ENCODE data around the gene ENOX1. TPM values are rescaled to one million over a fixed set of nuclear protein-coding genes. Genes with fewer than 3 reads are reported as not detected.

ENOX1 gene
- total and polyA plus RNA-seq, 4 experiments from 2014 or later = not detected

DNA sequence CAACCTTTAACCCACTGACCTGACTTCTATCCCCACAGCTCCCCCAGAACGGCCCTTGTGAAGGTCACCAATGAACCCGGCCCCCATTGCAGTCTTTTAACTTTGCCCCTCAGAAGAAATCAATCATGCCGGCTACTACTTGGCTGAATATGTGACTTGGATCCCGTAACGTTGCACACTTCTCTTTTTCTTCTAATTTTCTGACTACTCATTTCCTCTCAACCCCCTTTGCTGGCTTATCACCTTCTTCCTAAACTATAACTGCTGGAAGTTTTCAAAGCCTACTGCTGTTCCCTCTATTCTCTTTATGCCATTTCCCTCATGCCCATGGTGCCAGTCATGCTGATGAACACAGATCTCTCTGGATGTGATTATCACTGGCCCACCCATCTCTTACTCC, 395.7 kb downstream of the ENOX1 start:
- POLR2A ChIA-PET (ENCODE audit: partially characterized antibody) = no interaction called here
- CTCF ChIA-PET (ENCODE audit: partially characterized antibody) = no interaction called here
- no peaks in the 10 kb centered on the region for H3K36me3 Mint-ChIP-seq
- Histone ChIP-seq H3K9me3 (ENCODE audit: control insufficient read depth in 1 of 2, low read length in 2 of 2) (no peaks in the 10 kb centered on the region), H3K36me3 (ENCODE audit: insufficient read depth, low read length) (no peaks in the 10 kb centered on the region), H3K27me3 (ENCODE audit: insufficient read depth, low read length) (no peaks in the 10 kb centered on the region), H3K27ac (ENCODE audit: low read depth, low read length) (no peak overlapping the region), H3K4me1 (ENCODE audit: insufficient read depth, low read length) (no peaks in the 10 kb centered on the region), H3K4me3 (ENCODE audit: low read length in 2 of 2) (no peak overlapping the region)
- no peak for DNase-seq
- intact Hi-C loops (cut with micrococcal nuclease) = no loop called here
- no peaks in the 10 kb centered on the region for H3K4me1 Mint-ChIP-seq
- H3K27me3 Mint-ChIP-seq = peaks cover 1 to 3% of the 10 kb centered on the region in 2 donors
- H3K27ac Mint-ChIP-seq = no peak overlapping the region
- no peak overlapping the region for H3K4me3 Mint-ChIP-seq
- H3K9me3 Mint-ChIP-seq = no peaks in the 10 kb centered on the region

DNA sequence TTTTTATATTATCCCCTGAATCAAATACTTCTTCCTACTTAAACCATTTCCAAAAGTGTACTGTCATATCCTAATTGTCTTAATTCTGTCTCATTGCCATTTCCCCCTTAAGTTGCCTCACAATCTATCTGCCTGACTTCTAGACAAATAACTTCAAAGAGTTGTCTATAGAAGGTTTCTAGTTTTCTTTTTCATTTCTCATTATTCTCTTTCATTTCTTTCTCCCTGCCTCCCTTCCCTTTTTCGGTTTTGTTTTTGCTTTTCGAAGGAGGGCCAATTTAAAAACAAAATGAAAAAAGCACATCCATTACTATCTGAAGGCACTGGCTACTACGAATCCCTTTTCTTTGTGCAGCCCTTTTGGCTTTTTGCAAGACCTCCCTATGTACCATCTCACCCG, 396.2 kb downstream of the ENOX1 start:
- Mint-ChIP-seq H3K27me3 (peaks cover 1 to 4% of the 10 kb centered on the region in 2 donors), H3K4me1 (no peaks in the 10 kb centered on the region), H3K36me3 (no peaks in the 10 kb centered on the region), H3K9me3 (no peaks in the 10 kb centered on the region), H3K27ac (no peak overlapping the region), H3K4me3 (no peak overlapping the region)
- H3K27me3 ChIP-seq (ENCODE audit: insufficient read depth, low read length) = no peaks in the 10 kb centered on the region
- no peak overlapping the region for H3K27ac ChIP-seq (ENCODE audit: low read depth, low read length)
- DNase-seq = no peak
- CTCF ChIA-PET (ENCODE audit: partially characterized antibody) = no interaction called here
- H3K36me3 ChIP-seq (ENCODE audit: insufficient read depth, low read length) = no peaks in the 10 kb centered on the region
- H3K4me1 ChIP-seq (ENCODE audit: insufficient read depth, low read length) = no peaks in the 10 kb centered on the region
- H3K9me3 ChIP-seq (ENCODE audit: control insufficient read depth in 1 of 2, low read length in 2 of 2) = no peaks in the 10 kb centered on the region
- intact Hi-C loops (cut with micrococcal nuclease) = no loop called here
- POLR2A ChIA-PET (ENCODE audit: partially characterized antibody) = no interaction called here
- no peak overlapping the region for H3K4me3 ChIP-seq (ENCODE audit: low read length in 2 of 2)

DNA sequence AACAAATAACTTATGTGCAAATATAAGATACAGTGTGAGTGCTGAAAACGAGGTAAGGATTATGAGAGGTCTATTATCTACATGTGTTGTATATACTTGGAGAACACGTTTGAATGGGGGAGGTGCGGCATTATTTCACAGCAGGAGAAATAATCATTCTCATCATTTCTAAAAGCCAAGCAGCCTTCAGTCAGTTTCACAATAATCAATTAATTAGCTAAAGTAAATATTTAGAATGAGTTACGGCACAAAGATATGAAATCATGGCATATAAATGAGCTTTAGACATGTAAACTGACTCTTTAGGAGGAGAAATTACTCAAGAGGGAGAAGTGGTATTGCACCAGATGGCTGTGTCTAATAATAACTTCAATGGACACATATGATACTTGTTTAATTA, 396.8 kb downstream of the ENOX1 start:
- Mint-ChIP-seq H3K4me1 (no peaks in the 10 kb centered on the region), H3K27ac (no peak overlapping the region), H3K36me3 (no peaks in the 10 kb centered on the region), H3K9me3 (no peaks in the 10 kb centered on the region), H3K4me3 (no peak overlapping the region), H3K27me3 (peaks cover 0 to 4% of the 10 kb centered on the region in 2 donors)
- no peak overlapping the region for H3K4me3 ChIP-seq (ENCODE audit: low read length in 2 of 2)
- H3K4me1 ChIP-seq (ENCODE audit: insufficient read depth, low read length) = no peaks in the 10 kb centered on the region
- intact Hi-C loops (cut with micrococcal nuclease) = no loop called here
- DNase-seq = no peak
- POLR2A ChIA-PET (ENCODE audit: partially characterized antibody) = no interaction called here
- CTCF ChIA-PET (ENCODE audit: partially characterized antibody) = no interaction called here
- H3K36me3 ChIP-seq (ENCODE audit: insufficient read depth, low read length) = no peaks in the 10 kb centered on the region
- H3K27ac ChIP-seq (ENCODE audit: low read depth, low read length) = no peak overlapping the region
- H3K9me3 ChIP-seq (ENCODE audit: control insufficient read depth in 1 of 2, low read length in 2 of 2) = no peaks in the 10 kb centered on the region
- H3K27me3 ChIP-seq (ENCODE audit: insufficient read depth, low read length) = no peaks in the 10 kb centered on the region

DNA sequence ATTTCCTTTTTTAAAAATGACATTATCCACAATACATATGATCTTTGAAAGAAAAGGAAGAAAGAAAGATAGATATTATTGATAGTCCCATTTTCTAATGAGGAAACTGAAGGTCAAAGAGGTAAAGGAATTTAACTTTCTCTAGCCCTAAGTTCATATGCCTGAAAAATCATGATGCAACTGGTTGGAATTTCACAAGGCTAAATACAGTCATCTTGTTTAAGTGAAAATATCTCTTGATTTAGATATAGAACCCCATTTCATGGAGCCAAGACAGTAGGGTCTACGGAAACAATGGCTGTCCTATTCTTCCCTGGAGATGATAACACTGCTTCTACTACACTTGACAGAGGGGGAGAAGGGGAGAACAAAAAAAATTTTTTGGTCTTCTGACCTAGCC, 397.2 kb downstream of the ENOX1 start:
- peaks cover 0 to 4% of the 10 kb centered on the region in 2 donors for H3K27me3 Mint-ChIP-seq
- ChIA-PET POLR2A (ENCODE audit: partially characterized antibody) (no interaction called here), CTCF (ENCODE audit: partially characterized antibody) (no interaction called here)
- no peak overlapping the region for H3K4me3 Mint-ChIP-seq
- Histone ChIP-seq H3K4me1 (ENCODE audit: insufficient read depth, low read length) (no peaks in the 10 kb centered on the region), H3K9me3 (ENCODE audit: control insufficient read depth in 1 of 2, low read length in 2 of 2) (no peaks in the 10 kb centered on the region), H3K36me3 (ENCODE audit: insufficient read depth, low read length) (no peaks in the 10 kb centered on the region), H3K27me3 (ENCODE audit: insufficient read depth, low read length) (no peaks in the 10 kb centered on the region), H3K4me3 (ENCODE audit: low read length in 2 of 2) (no peak overlapping the region), H3K27ac (ENCODE audit: low read depth, low read length) (no peak overlapping the region)
- H3K27ac Mint-ChIP-seq = no peak overlapping the region
- DNase-seq = no peak
- H3K9me3 Mint-ChIP-seq = no peaks in the 10 kb centered on the region
- no peaks in the 10 kb centered on the region for H3K36me3 Mint-ChIP-seq
- no peaks in the 10 kb centered on the region for H3K4me1 Mint-ChIP-seq
- intact Hi-C loops (cut with micrococcal nuclease) = no loop called here

DNA sequence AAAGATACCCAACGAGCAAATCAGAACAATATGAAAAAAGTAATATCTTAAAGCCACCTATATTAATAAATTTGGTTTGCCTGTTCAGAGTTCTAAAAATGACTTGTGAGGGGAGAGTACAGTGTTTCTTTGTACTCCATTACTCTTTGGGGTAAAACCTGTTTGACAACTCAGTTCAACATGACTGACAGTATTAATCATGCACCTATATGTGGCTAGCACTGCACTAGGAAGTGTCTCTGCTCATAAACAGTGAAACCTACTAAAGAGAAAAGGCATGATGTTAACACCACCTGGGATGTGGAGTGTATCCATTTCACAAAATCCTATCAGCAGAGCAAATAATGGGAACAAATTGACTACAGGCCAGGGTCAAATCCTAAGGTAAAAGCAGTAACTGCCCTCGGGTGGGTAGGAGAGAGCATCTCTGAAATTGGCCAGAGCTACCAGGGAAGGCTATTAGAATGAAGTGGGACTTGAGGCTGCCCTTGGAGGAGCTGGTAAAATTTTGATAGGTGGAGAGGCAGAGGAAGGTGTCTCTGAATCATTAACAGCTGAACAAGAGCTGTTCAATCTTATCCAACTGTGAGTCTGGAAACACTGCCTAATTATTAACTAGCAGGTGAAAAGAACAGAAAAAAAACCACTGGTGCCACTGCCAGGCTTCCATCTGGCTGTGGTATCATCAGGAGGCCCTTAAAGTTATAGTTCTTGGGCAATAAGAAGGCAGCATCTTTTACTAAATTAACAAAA, 398.3 kb downstream of the ENOX1 start:
- Mint-ChIP-seq H3K36me3 (no peaks in the 10 kb centered on the region), H3K4me1 (no peaks in the 10 kb centered on the region), H3K27ac (no peak overlapping the region), H3K27me3 (peaks cover 0 to 4% of the 10 kb centered on the region in 2 donors), H3K9me3 (no peaks in the 10 kb centered on the region), H3K4me3 (no peak overlapping the region)
- Histone ChIP-seq H3K36me3 (ENCODE audit: insufficient read depth, low read length) (no peaks in the 10 kb centered on the region), H3K27ac (ENCODE audit: low read depth, low read length) (no peak overlapping the region), H3K9me3 (ENCODE audit: control insufficient read depth in 1 of 2, low read length in 2 of 2) (no peaks in the 10 kb centered on the region), H3K4me3 (ENCODE audit: low read length in 2 of 2) (no peak overlapping the region), H3K27me3 (ENCODE audit: insufficient read depth, low read length) (no peaks in the 10 kb centered on the region), H3K4me1 (ENCODE audit: insufficient read depth, low read length) (no peaks in the 10 kb centered on the region)
- POLR2A ChIA-PET (ENCODE audit: partially characterized antibody) = no interaction called here
- intact Hi-C loops (cut with micrococcal nuclease) = no loop called here
- no peak for DNase-seq
- CTCF ChIA-PET (ENCODE audit: partially characterized antibody) = no interaction called here

DNA sequence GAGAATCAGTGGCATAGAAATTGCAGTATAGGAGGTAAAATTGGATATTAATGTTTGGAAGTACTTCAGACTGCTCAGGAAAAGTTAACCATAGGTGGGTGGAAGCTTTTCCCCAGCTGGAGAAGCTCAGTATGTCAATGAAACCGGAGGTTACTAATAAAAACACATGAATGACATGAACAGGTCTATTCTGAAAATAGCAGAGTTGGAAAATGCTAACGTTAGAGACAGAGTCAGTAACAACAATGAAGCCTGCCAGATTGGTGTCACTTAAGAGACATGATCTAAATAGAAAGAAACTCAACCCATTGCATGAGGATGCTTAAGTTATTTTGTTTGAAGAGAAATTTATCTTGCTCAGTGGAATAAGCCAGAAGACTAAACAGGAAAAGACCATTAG, 398.9 kb downstream of the ENOX1 start:
- H3K4me1 ChIP-seq (ENCODE audit: insufficient read depth, low read length) = no peaks in the 10 kb centered on the region
- ChIA-PET POLR2A (ENCODE audit: partially characterized antibody) (no interaction called here), CTCF (ENCODE audit: partially characterized antibody) (no interaction called here)
- Mint-ChIP-seq H3K36me3 (no peaks in the 10 kb centered on the region), H3K4me3 (no peak overlapping the region), H3K27ac (no peak overlapping the region), H3K4me1 (no peaks in the 10 kb centered on the region), H3K9me3 (no peaks in the 10 kb centered on the region), H3K27me3 (peaks cover 0 to 4% of the 10 kb centered on the region in 2 donors)
- H3K27ac ChIP-seq (ENCODE audit: low read depth, low read length) = no peak overlapping the region
- no peaks in the 10 kb centered on the region for H3K9me3 ChIP-seq (ENCODE audit: control insufficient read depth in 1 of 2, low read length in 2 of 2)
- intact Hi-C loops (cut with micrococcal nuclease) = no loop called here
- no peak for DNase-seq
- no peaks in the 10 kb centered on the region for H3K27me3 ChIP-seq (ENCODE audit: insufficient read depth, low read length)
- H3K36me3 ChIP-seq (ENCODE audit: insufficient read depth, low read length) = no peaks in the 10 kb centered on the region
- no peak overlapping the region for H3K4me3 ChIP-seq (ENCODE audit: low read length in 2 of 2)

DNA sequence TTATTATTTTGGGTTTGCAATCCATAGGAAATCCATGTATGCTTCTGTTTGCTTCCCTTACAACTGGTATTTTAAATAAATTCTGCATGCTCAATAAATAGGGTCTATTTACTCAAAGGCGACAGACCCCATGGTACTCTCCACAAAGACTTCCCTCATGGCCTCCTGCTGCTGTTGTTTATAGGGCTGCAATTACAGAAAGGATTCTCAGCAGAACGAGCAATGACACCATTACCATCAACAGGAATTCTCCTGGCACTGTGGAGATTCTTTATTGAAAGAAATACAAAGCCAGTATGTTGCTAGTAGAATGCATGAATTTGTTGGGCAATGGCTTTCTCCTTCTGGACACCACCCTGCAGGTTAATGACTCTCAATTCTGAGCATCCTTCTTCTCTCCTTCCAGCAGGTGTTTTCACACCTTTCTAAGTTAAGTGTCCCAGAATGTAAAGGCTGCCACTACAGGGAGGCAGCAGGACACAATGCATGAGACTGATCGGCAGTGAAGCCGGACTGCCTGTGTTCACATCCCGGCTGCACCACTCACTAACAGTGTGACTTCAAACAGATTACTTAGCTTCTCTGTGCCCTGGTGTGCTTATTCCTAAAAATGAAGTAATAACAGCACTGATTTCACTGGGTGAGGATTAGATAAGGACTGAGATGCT, 403.1 kb downstream of the ENOX1 start:
- Mint-ChIP-seq H3K9me3 (peaks cover 0 to 17% (median 12%) of the 10 kb centered on the region in 8 donors), H3K36me3 (no peaks in the 10 kb centered on the region), H3K27me3 (peaks cover 3 to 11% of the 10 kb centered on the region in 2 donors), H3K4me3 (no peak overlapping the region), H3K27ac (no peak overlapping the region), H3K4me1 (no peaks in the 10 kb centered on the region)
- no peak overlapping the region for H3K4me3 ChIP-seq (ENCODE audit: low read length in 2 of 2)
- H3K27me3 ChIP-seq (ENCODE audit: insufficient read depth, low read length) = no peaks in the 10 kb centered on the region
- no peak for DNase-seq
- no peaks in the 10 kb centered on the region for H3K36me3 ChIP-seq (ENCODE audit: insufficient read depth, low read length)
- CTCF ChIA-PET (ENCODE audit: partially characterized antibody) = no interaction called here
- POLR2A ChIA-PET (ENCODE audit: partially characterized antibody) = no interaction called here
- H3K9me3 ChIP-seq (ENCODE audit: control insufficient read depth in 1 of 2, low read length in 2 of 2) = no peaks in the 10 kb centered on the region
- H3K27ac ChIP-seq (ENCODE audit: low read depth, low read length) = no peak overlapping the region
- intact Hi-C loops (cut with micrococcal nuclease) = no loop called here
- no peaks in the 10 kb centered on the region for H3K4me1 ChIP-seq (ENCODE audit: insufficient read depth, low read length)

Measured in CD4-positive, alpha-beta memory T cell (primary cell).